ENCODE results near the gene TRAF4. TPM values are rescaled to one million over a fixed set of nuclear protein-coding genes. Genes with fewer than 3 reads are reported as not detected.

The TRAF4 gene
- total RNA-seq, 1 experiment from 2014 or later = 127 TPM

DNA sequence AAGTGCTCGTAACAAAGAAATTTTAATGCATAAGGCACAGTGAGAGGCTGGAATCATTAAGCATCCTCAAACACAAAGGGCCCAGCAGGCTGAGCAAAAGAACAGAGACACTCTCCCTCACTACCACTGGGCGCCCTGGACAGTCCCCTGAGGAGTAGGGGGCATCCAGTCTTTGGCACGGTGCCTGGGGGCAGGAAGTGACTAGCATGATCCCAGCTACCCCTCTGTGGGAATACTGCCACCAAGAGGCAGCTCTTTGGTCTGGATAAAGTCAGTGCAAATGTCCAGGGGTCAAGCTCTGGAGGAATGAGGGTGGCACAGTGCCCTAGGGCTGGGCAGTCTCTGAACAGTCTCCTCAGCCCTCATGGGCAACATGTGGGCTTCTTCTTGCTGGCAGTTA is 29.5 kb upstream of the TRAF4 start:
- H3K79me2 ChIP-seq (ENCODE audit: insufficient read depth, low read length) = no peaks in the 10 kb centered on the region
- H3K4me3 ChIP-seq (replicated peaks in 1 of 2; ENCODE audit: low read depth in 1 of 2, low read length in 2 of 2) = no peak overlapping the region
- peaks cover 17 to 30% of the 10 kb centered on the region in 2 experiments for H3K4me1 ChIP-seq (ENCODE audit: control insufficient read depth in 1 of 2, insufficient read depth in 2 of 2, low read length in 2 of 2)
- H3K4me2 ChIP-seq (ENCODE audit: low read length) = no peak overlapping the region
- no peak for DNase-seq (ENCODE audit: low read depth, low spot score)
- no peak for TF ChIP-seq CEBPB (IDR thresholded peaks at IDR 0.05; ENCODE audit: low read depth)
- TF ChIP-seq, protein P1, sequence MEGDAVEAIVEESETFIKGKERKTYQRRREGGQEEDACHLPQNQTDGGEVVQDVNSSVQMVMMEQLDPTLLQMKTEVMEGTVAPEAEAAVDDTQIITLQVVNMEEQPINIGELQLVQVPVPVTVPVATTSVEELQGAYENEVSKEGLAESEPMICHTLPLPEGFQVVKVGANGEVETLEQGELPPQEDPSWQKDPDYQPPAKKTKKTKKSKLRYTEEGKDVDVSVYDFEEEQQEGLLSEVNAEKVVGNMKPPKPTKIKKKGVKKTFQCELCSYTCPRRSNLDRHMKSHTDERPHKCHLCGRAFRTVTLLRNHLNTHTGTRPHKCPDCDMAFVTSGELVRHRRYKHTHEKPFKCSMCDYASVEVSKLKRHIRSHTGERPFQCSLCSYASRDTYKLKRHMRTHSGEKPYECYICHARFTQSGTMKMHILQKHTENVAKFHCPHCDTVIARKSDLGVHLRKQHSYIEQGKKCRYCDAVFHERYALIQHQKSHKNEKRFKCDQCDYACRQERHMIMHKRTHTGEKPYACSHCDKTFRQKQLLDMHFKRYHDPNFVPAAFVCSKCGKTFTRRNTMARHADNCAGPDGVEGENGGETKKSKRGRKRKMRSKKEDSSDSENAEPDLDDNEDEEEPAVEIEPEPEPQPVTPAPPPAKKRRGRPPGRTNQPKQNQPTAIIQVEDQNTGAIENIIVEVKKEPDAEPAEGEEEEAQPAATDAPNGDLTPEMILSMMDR (IDR thresholded peaks at IDR 0.05 in 2 of 3, conservative IDR thresholded peaks at IDR 0.05 in 1 of 3; ENCODE audit: borderline replicate concordance in 1 of 3, insufficient read depth in 1 of 3, low read depth in 2 of 3, low read length in 2 of 3) = peak in 1 of 3 experiments; percentile 32; a peak in 2 of 6 replicates
- no peaks in the 10 kb centered on the region for H4K20me1 ChIP-seq (ENCODE audit: insufficient read depth)
- no peaks in the 10 kb centered on the region for H3K9me3 ChIP-seq (ENCODE audit: control insufficient read depth in 1 of 2, insufficient read depth in 1 of 2, low read depth in 1 of 2, low read length in 2 of 2)
- ATAC-seq = no peak
- H3K9me2 ChIP-seq (ENCODE audit: insufficient read depth) = no peaks in the 10 kb centered on the region
- H3K36me3 ChIP-seq (ENCODE audit: control insufficient read depth in 1 of 2, insufficient read depth in 2 of 2, low read length in 2 of 2) = no peaks in the 10 kb centered on the region
- BruUV-seq (replicated peaks) = no TSS peak
- CTCF ChIA-PET = no interaction called here
- intact Hi-C loops (cut with micrococcal nuclease) = no loop called here
- H2AFZ ChIP-seq (ENCODE audit: low read depth, low read length, poor library complexity, severe bottlenecking) = no peak overlapping the region
- H3K27me3 ChIP-seq (ENCODE audit: insufficient read depth, low read length) = no peaks in the 10 kb centered on the region
- POLR2A ChIA-PET = no interaction called here
- H3K27ac ChIP-seq (ENCODE audit: low read depth, low read length) = no peak overlapping the region
- no peak overlapping the region for H3K9ac ChIP-seq (ENCODE audit: low read length)
- RAD21 ChIA-PET (ENCODE audit: low non-redundant PET in 1 of 2, low total read pairs in 2 of 2, uncharacterized antibody in 2 of 2, unreplicated experiment in 2 of 2) = no interaction called here

DNA sequence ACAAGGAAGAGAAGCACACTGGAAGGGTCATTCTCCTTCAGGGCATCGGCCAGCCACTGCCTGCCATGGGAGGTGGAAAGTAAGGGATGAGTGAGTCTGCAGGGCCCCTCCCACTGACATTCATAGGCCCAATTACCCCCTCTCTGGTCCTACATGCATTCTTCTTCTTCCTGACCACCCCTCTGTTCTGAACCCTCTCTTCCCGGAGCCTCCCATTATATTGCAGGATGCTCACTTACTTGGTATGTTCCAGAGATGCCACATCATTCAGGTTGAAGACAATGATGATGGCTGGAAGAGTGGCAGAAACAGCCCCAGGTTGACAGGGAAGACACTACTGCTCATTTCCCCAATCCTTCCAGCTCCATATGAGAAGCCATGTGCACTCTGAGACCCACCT is 28.6 kb upstream of the TRAF4 start:
- CTCF ChIA-PET = no interaction called here
- H3K36me3 ChIP-seq (ENCODE audit: control insufficient read depth in 1 of 2, insufficient read depth in 2 of 2, low read length in 2 of 2) = peaks cover 0 to 1% of the 10 kb centered on the region in 2 experiments; a peak in 1 of 4 replicates
- no peaks in the 10 kb centered on the region for H3K9me2 ChIP-seq (ENCODE audit: insufficient read depth)
- BruUV-seq (replicated peaks) = no TSS peak
- no peak overlapping the region for H3K4me2 ChIP-seq (ENCODE audit: low read length)
- POLR2A ChIA-PET = no interaction called here
- intact Hi-C loops (cut with micrococcal nuclease) = no loop called here
- TF ChIP-seq, protein P2, sequence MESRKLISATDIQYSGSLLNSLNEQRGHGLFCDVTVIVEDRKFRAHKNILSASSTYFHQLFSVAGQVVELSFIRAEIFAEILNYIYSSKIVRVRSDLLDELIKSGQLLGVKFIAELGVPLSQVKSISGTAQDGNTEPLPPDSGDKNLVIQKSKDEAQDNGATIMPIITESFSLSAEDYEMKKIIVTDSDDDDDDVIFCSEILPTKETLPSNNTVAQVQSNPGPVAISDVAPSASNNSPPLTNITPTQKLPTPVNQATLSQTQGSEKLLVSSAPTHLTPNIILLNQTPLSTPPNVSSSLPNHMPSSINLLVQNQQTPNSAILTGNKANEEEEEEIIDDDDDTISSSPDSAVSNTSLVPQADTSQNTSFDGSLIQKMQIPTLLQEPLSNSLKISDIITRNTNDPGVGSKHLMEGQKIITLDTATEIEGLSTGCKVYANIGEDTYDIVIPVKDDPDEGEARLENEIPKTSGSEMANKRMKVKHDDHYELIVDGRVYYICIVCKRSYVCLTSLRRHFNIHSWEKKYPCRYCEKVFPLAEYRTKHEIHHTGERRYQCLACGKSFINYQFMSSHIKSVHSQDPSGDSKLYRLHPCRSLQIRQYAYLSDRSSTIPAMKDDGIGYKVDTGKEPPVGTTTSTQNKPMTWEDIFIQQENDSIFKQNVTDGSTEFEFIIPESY (IDR thresholded peaks at IDR 0.05; ENCODE audit: extremely low read depth, insufficient replicate concordance, low read length) = no peak
- TF ChIP-seq, protein P3, sequence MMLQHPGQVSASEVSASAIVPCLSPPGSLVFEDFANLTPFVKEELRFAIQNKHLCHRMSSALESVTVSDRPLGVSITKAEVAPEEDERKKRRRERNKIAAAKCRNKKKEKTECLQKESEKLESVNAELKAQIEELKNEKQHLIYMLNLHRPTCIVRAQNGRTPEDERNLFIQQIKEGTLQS (IDR thresholded peaks at IDR 0.05) = no peak
- TF ChIP-seq ZNF274 (IDR thresholded peaks at IDR 0.05; ENCODE audit: low read depth, low read length) (no peak), POLR2AphosphoS5 (IDR thresholded peaks at IDR 0.05; ENCODE audit: low read depth, low read length) (no peak), EGR1 (IDR thresholded peaks at IDR 0.05; ENCODE audit: low read depth) (no peak), JUND (IDR thresholded peaks at IDR 0.05) (no peak), TCF7L2 (IDR thresholded peaks at IDR 0.05; ENCODE audit: borderline replicate concordance, extremely low read depth, insufficient read depth, insufficient read length) (no peak), CBX3 (IDR thresholded peaks at IDR 0.05; ENCODE audit: low read depth) (no peak), CEBPB (IDR thresholded peaks at IDR 0.05; ENCODE audit: low read depth) (no peak), SIN3A (IDR thresholded peaks at IDR 0.05; ENCODE audit: low read depth) (no peak), ZFX (IDR thresholded peaks at IDR 0.05) (no peak)
- TF ChIP-seq, protein P4, sequence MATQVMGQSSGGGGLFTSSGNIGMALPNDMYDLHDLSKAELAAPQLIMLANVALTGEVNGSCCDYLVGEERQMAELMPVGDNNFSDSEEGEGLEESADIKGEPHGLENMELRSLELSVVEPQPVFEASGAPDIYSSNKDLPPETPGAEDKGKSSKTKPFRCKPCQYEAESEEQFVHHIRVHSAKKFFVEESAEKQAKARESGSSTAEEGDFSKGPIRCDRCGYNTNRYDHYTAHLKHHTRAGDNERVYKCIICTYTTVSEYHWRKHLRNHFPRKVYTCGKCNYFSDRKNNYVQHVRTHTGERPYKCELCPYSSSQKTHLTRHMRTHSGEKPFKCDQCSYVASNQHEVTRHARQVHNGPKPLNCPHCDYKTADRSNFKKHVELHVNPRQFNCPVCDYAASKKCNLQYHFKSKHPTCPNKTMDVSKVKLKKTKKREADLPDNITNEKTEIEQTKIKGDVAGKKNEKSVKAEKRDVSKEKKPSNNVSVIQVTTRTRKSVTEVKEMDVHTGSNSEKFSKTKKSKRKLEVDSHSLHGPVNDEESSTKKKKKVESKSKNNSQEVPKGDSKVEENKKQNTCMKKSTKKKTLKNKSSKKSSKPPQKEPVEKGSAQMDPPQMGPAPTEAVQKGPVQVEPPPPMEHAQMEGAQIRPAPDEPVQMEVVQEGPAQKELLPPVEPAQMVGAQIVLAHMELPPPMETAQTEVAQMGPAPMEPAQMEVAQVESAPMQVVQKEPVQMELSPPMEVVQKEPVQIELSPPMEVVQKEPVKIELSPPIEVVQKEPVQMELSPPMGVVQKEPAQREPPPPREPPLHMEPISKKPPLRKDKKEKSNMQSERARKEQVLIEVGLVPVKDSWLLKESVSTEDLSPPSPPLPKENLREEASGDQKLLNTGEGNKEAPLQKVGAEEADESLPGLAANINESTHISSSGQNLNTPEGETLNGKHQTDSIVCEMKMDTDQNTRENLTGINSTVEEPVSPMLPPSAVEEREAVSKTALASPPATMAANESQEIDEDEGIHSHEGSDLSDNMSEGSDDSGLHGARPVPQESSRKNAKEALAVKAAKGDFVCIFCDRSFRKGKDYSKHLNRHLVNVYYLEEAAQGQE (IDR thresholded peaks at IDR 0.05; ENCODE audit: low read depth) = no peak
- RAD21 ChIA-PET (ENCODE audit: low non-redundant PET in 1 of 2, low total read pairs in 2 of 2, uncharacterized antibody in 2 of 2, unreplicated experiment in 2 of 2) = no interaction called here
- ATAC-seq = no peak
- H3K79me2 ChIP-seq (ENCODE audit: insufficient read depth, low read length) = peaks cover 4% of the 10 kb centered on the region
- no peak overlapping the region for H3K27ac ChIP-seq (ENCODE audit: low read depth, low read length)
- H3K27me3 ChIP-seq (ENCODE audit: insufficient read depth, low read length) = no peaks in the 10 kb centered on the region
- H3K4me3 ChIP-seq (replicated peaks in 1 of 2; ENCODE audit: low read depth in 1 of 2, low read length in 2 of 2) = no peak overlapping the region
- no peaks in the 10 kb centered on the region for H3K9me3 ChIP-seq (ENCODE audit: control insufficient read depth in 1 of 2, insufficient read depth in 1 of 2, low read depth in 1 of 2, low read length in 2 of 2)
- H3K4me1 ChIP-seq (ENCODE audit: control insufficient read depth in 1 of 2, insufficient read depth in 2 of 2, low read length in 2 of 2) = peaks cover 17 to 32% of the 10 kb centered on the region in 2 experiments
- H3K9ac ChIP-seq (ENCODE audit: low read length) = no peak overlapping the region
- no peak overlapping the region for H2AFZ ChIP-seq (ENCODE audit: low read depth, low read length, poor library complexity, severe bottlenecking)
- no peaks in the 10 kb centered on the region for H4K20me1 ChIP-seq (ENCODE audit: insufficient read depth)
- no peak for DNase-seq (ENCODE audit: low read depth, low spot score)

Data from HCT116 (cell line).